NCI-H774 (cell line): ENCODE results near the gene MTCL1.
"Not testable (repeated sequence)": the region's sequence is repeated elsewhere in the genome, so short reads cannot be mapped to it uniquely, and the experiment has no call there.

Experiments
- DNase-seq: peaks from one replicate; lab custom pipeline; 2025; lab: John Stamatoyannopoulos, UW

Gene MTCL1

GRCh38 chr18:8744038-8744437 lies 38.7 kb downstream of the MTCL1 start:
- no peak for DNase-seq

- DNase-seq: no peak
Measured at GRCh38 chr18:8744656-8745055, 39.3 kb downstream of the MTCL1 start.

DNA sequence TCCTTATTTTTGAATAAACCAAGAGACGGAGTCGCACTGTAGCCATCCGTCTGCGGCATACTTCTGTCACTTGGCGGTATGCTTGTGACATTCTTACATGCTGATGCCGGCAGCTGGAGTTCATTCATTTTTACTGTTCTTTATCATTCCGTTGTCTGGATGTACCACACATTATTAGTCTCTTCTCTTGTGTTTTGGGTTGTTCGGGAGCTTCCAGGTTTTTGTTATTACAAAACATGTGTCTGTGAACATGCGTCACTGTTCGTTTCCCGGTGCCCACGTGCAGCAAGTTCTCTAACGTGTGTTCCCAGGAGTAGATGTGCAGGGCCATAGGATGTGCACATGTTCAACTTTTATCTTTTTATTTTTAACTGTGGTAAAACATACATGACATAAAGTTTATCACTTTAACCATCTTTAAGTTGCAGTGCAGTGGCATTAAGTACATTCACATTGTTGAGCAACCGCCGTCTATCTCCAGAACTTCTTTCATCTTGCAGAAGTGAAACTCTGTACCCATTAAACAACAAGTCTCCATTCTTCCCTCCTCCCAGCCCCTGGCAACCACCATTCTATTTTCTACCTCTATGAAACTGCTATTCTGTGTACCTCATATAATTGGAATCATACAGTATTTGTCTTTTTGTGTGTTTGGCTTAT lies 40.1 kb downstream of the MTCL1 start:
- DNase-seq: no peak

- DNase-seq: no peak
Measured at GRCh38 chr18:8747440-8747937, 42.1 kb downstream of the MTCL1 start.

DNA sequence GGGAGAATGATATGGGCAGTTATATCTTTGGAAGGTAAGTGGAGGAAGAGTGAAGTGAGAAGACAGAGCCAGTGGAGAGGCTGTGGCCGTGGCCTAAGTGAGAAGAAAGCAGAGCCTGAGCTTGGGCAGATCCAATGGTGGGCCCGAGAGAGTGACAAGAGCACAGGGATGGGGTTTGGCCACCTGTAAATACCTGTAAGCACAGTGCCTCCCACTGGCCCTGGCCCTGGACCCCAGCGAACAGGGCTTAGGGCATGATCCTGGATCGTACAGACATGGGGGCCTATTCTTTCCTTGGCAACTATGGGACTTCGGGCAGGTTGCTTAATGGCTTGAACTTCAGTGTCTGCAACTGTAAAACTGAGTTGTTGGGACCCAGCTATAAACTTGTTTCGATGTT lies 44.1 kb downstream of the MTCL1 start:
- DNase-seq: no peak

- no peak for DNase-seq
Measured at GRCh38 chr18:8750954-8751415, 45.6 kb downstream of the MTCL1 start.

DNA sequence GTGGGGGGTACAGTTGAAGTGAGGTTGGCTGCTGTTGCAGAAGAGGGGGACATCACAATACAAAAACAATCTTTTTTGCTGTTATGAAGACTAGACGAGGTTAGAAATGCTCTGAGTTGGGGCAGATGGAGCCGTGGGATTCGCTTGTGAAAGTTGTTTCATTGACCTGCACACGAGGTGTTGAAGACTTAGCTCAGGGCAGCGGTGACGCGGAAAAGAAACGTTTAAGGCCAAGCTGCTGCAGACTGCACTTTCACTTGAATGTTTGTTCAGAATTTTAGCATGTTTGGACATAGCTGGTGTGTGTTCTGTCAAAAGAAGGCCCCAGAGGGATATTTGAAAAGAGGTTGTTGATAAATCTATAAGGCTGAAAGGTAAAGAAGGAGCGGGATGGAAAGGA lies 46.3 kb downstream of the MTCL1 start:
- DNase-seq: no peak

- DNase-seq: no peak
Measured at GRCh38 chr18:8752329-8752728, 47.0 kb downstream of the MTCL1 start.

GRCh38 chr18:8754995-8755960 lies 49.9 kb downstream of the MTCL1 start:
- DNase-seq: no peak

- no peak for DNase-seq
Measured at GRCh38 chr18:8756571-8756970, 51.2 kb downstream of the MTCL1 start.

- no peak for DNase-seq
Measured at GRCh38 chr18:8757396-8757997, 52.1 kb downstream of the MTCL1 start.

DNA sequence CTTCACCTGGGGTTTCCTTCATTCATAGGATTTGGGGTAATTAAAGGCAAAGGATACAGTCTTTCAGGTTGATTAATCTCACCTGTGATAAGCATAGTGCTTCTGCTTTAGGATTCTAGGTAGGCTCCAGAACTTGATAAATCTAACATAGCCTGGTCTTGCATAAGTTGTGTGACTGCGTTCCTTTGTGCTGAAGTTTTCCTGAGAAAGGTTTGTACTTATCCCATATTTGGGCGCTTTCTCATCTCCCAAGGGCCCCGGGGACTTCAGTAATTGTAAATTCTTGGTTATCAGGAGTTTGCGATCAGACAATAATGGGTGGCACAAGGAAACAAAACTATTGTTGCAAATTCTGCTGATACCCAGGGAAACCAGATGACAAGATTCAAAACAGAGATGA lies 53.1 kb downstream of the MTCL1 start:
- DNase-seq: no peak

GRCh38 chr18:8760984-8761383 lies 55.6 kb downstream of the MTCL1 start:
- DNase-seq: no peak

GRCh38 chr18:8761535-8761934 lies 56.2 kb downstream of the MTCL1 start:
- not testable (repeated sequence) for DNase-seq

- no peak for DNase-seq
Measured at GRCh38 chr18:8762968-8763367, 57.6 kb downstream of the MTCL1 start.

- no peak for DNase-seq
Measured at GRCh38 chr18:8763611-8764010, 58.3 kb downstream of the MTCL1 start.

GRCh38 chr18:8765783-8766463 lies 60.6 kb downstream of the MTCL1 start:
- no peak for DNase-seq

GRCh38 chr18:8766559-8767293 lies 61.4 kb downstream of the MTCL1 start:
- DNase-seq: no peak

GRCh38 chr18:8767340-8767739 lies 62.0 kb downstream of the MTCL1 start:
- no peak for DNase-seq

DNA sequence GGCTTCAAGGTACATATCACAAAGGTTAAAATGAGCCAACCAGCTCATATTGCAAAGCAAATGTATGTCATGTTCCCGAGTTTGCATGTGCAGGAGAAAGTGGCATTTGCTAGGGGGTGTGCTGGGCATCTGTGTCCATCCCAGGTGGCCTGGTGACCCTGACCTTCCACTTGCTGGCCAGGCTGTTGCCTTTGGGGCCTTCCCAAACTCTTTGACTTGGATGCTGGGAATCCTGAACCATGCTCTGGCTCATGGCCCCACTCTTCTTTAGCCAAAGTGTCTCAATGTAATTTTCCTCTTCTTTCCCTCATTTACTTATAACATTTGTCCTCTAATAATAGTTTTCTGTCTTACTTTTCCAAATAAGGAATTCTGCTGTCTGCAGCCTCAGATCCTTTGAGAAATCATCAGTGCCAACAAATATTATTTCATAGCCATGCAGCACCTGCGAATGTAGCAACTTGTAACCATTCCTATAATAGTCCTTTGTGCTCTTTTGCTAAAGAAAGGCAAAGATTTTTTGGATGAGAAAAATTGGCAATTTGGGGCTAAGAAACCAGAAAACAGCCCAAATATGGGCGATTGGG lies 64.2 kb downstream of the MTCL1 start:
- no peak for DNase-seq

DNA sequence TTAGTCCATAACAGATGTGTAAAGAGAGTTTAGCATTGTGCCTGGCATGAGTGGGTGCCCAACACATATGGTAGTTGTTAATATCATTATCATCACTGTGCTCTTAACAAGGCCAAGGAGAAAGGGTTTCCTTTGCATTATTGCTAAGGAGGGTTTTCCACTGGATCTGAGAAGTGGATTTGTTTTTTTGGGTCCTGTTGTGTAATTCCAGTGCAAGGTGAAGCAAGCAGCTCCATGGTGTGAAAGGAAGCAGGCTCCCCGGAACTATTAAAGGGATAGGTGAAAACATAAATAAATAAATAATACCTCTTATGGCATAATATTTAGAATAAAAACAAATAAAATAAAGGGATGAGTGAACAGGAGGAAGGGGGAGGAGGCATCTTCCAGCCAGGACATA lies 65.3 kb downstream of the MTCL1 start:
- no peak for DNase-seq
